Stimulated activated CD4-positive, alpha-beta T cell treated with anti-CD3 and anti-CD28 coated beads, Interleukin-15, amount 100 ng/mL, for 24 hours (primary cell): Measurements from ENCODE around the gene GALNT9.

Experiments used
- DNase-seq: peaks from one replicate; pipeline ENCODE4 v3.0.0-alpha.2; 2020

Gene GALNT9

DNA sequence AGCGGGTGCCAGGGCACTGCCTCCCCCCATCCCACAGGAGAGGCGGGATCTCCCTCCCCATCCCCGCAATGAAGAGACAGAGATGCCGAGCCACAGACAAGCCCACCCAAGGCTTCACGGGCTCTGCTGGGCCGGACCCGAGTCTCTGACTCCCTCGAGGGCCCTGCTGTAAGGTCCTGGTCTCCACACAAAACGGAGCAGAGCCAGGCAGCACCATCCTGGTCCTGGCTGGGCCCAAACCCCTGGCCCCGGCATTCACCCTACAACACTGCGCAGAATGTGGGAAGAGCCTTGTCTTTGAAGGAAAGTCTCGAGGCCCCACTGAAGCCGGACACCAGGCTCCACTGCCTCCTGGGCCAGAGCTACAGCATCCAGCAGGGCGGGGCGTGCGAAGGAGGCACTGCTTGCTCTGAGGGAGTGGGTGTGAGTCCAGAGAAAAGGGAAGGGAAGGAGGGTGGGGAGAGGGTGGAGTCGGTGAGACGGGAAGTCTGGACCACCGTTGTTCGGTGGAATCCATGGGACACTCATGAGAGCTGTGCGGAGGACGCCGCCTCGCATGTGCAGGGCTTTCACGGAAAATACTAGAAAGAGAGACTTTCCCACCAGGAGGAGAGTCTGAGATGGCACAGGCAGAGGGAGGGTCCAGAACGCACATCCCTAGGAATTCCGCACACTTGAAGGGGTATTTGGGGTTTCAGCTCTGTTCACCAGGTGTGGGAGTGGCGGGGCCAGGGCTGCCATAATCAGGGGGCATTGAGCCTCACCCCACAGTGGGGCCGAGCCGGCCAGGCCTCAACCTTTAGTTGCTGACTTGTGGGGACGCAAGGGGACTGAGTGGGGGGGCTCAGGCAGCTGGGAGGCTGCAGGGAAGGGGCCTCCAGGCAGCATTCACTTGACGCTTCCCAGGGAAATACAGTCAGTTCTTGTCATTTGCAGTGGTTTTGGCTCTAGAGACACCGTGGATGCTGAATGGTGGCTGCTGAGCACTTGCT lies 36.8 kb downstream of the GALNT9 start:
- DNase-seq: no peak

DNA sequence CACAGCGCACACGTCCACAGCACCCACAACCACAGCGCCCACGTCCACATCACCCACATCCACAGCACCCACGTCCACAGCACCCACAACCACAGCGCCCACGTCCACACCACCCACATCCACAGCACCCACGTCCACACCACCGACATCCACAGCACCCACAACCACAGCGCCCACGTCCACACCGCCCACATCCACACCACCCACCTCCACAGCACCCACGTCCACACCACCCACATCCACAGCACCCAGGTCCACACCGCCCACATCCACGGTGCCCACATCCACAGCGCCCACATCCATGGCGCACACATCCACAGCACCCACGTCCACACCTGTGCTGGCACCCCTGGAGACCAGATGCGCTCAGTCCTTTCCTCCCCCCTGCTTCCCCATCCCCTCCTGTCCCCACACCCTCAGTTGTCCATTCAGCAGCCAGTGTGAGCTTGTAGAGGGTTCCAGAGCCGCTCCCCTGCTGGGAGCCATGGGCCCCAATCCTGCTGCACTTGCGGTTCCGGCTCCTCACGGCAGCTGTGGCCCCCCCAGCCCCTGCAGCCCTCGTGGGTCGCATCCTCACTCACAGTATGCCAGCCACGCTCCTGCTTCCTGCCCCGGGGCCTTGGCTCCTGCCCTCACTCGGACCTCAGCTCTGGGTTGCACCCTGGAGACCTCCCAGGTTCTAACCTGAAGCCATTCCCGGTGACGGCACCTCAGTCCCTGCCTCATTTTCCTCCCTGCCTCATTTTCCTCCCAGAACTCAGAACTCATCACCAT lies 37.8 kb downstream of the GALNT9 start:
- no peak for DNase-seq

DNA sequence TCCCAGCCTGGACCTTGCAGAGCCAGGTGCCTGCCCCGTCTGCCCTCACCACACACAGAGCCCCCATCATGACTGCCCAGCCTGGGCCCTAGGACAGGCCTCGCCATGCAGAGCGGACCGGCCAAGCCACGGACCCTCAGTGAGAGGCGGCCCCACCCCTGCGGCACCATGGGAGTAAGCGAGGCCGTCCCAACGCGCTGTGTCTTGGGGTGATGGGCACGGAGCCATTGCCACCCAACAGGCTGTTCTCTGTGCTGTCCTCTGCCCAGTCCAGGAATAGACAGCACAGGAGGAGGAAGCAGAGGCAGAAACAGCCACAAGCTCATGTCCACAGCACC lies 39.2 kb downstream of the GALNT9 start:
- no peak for DNase-seq

DNA sequence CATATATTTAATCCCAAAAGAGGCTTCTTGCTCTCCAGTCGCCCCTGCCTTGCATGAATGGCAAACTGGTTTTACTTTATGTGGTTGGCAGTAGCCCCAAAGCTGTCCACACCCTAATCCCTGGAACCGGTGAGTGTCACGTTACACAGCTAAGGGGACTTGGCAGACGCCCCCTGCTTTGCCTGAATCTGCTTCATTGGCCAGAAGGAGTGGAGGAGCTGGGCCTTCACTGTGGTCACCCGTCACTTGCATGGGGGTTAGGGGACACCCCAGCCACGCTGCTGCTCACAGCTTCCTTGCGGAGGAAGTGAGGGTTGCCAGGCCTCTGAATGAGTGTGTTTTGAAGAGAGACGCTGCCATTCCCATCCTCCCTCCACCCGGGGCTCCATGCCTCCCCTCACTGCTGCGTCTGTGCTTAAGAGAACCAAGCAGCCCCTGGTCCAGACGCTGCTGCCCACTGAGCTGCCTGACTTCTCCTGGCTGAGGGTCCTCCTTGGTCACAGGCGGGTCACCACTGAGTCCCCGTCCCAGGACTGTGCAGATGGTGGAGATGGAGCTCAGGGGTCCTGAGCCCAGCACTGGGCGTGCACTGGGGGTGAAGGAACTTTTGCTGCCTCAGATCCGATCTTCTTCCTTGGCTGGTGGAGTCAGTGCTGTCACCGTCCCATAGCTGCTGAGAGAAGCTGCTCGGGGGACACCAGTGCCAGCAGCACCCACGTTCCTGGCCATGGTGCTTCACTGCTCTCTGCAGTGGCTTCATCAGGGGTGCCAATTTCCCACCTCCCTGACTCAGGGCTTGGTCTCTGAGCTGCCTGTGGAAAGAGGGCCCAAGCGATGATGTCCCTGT lies 39.8 kb downstream of the GALNT9 start:
- DNase-seq: no peak

DNA sequence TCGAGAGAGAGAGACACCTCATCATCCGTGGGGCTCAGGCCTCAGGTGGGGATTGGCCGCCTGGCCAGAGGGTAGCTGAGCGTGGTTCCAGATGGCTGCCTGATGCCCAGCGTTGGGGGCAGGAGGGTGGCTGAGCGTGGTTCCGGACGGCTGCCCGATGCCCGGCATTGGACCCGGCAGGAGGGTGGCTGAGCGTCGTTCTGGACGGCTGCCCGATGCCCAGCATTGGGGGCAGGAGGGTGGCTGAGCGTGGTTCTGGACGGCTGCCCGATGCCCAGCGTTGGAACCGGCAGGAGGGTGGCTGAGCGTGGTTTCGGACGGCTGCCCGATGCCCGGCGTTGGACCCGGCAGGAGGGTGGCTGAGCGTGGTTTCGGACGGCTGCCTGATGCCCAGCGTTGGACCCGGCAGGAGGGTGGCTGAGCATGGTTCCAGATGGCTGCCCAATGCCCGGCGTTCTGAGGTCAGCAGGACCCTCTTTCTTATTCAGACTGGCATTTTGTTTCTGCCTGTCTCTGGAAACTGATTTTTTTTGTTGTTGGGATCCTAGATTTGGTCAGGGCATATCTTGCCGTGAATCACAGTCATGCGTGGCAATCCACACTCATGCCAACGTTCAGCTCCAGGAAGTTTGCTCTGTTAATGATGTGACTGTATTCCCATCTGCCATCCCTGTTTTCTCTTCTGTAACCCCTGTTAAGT lies 40.7 kb downstream of the GALNT9 start:
- no peak for DNase-seq

- DNase-seq: no peak
Observed at GRCh38 chr12:132287391-132288238, 41.8 kb downstream of the GALNT9 start.

- DNase-seq: no peak
Observed at GRCh38 chr12:132286912-132287311, 42.5 kb downstream of the GALNT9 start.

- DNase-seq: no peak
Observed at GRCh38 chr12:132285991-132286681, 43.3 kb downstream of the GALNT9 start.

DNA sequence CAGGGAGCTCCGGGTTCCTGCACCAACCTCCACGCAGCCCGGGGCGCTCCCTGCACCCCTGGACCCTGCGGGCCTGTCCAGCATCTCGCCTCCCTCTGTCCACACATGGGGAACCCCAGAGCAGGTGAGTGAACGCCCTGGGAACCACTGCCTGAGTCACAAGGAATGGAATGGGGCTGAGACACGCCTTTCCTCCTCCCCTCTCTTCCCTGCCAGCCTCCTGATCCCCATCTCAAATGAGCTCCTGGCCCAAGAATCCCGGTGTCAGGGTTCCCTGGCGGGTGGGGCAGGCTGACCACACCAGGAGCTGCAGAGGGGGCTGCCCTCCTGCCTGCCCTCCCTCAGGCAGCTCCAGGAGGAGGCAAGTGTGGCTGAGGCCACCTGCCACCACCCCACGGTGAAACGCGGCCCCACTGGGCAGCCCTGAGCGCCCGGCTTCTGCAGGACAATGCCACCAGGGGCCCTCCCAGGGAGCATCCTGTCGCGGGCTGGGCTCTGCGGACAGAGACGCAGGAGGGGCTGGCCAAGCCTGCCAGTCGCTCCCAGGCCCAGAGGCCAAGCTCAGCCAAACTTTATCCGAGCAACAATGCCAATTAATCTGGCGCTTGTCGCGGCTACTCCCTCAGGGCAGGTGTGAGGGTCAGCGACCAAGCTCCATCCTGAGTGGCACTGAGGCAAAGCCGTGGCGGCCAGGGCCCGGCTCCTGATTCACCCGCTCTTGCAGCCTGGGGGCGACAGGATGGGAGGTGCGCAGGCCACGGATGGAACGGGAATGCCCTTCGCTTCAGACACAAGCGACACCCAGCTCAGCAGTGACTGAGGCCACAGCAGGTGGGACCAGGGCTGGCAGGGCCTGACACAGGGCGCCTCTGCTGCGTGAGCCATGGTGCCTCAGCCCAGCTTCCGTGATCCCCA lies 44.3 kb downstream of the GALNT9 start:
- DNase-seq: no peak

GRCh38 chr12:132284071-132284826 lies 45.1 kb downstream of the GALNT9 start:
- DNase-seq: no peak

DNA sequence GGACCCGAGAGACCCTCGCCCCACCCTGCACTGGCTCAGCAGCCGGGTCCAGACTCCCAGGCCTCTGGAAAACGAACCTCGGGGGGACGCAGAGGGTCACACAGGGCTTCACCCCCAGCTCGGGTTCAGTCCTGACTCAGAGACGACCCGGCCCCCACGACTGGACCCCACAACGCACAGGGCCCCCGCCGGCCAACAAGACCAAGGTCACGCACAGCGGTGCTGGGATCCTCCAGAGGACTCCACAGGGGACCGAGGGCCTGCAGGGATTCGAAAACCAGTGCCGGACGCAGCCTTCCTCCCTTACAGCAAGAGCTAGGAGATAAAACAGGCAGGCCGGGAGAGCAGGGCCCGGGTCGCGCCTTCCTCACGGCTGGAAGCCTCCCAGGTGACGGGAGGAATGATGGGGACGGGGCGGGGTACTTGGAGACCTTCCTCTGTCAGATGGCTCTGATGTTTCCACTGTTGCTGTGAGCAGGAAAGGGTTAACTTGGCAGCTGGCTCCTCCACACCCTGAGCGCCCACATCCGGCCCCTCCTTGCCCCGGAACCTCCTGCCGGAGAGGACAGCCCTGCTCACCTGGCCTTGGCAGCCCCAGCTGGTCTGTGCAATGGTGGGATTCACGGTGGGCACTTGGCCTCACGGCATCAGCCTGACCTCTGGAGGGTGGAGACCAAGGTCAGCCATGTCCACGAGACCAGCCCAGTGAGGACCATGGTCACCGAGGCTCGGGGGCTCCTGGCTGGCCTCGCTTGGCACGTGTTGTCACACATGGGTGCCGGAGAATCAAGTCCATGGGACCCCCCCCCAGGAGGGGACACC lies 46.2 kb downstream of the GALNT9 start:
- DNase-seq: no peak

GRCh38 chr12:132282031-132282949 lies 47.1 kb downstream of the GALNT9 start:
- DNase-seq: no peak

GRCh38 chr12:132281038-132281437 lies 48.4 kb downstream of the GALNT9 start:
- no peak for DNase-seq

DNA sequence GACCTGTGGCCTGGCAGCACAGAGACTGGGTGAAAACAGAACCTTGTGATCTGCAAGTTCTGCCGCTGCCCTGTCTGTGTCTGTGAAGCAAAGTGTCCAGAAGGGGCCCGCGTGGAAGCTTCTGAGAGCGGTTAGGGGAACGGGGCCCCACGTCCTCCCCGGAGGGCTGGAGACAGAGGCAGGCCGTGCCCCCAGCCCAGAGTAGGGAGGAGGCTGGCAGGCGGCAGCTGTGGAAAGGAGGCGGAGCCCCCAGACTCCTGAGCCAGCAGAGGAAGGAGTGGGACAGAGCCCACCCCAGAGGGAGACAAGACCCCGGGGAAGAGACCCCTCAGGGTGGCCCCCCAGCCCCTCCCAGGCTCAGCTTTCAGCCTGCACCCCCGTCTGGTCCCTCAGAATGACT lies 49.0 kb downstream of the GALNT9 start:
- no peak for DNase-seq

DNA sequence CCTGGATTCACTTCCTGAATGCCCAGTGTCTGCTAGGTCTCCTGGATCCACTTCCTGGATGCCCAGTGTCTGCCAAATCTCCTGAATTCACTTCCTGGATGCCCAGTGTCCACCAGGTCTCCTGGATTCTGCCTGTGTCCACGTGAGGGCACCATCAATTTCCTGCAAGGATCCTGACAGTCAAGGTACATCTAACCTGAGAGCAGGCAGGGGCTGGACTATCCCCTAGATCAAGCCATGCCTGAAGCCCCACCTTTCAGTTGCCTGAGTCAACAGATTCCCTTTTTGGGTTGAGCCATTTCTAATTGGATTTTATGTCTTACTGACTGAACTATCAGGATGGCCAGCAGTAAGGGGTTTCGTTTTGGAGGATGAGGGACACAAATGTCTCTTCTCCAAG lies 49.5 kb downstream of the GALNT9 start:
- DNase-seq: no peak

- DNase-seq: no peak
Observed at GRCh38 chr12:132279184-132279889, 50.1 kb downstream of the GALNT9 start.
